Activated CD8-positive, alpha-beta T cell treated with anti-CD3 and anti-CD28 coated beads for 36 hours (primary cell): Measurements from ENCODE around the gene TMC8. TPM values are rescaled to one million over a fixed set of nuclear protein-coding genes. Genes with fewer than 3 reads are reported as not detected.

ENCODE experiments used
- ATAC-seq: fragments of 200-7000 bp; cut with Tn5 transposase; one replicate; pipeline ENCODE4 v1.10.0; 2021; ENCODE audit warnings: mild to moderate bottlenecking, moderate library complexity
- CTCF ChIA-PET: fragments of 350-600 bp; sonication (Branson Sonifier 250); formaldehyde crosslinking; loops from one replicate; lab custom pipeline; 2021; ENCODE audit warnings: antibody characterized with exemption; lab: Charles Lee
- POLR2A ChIA-PET: fragments of 350-600 bp; sonication (Branson Sonifier 250); formaldehyde crosslinking; loops from one replicate; lab custom pipeline; 2021; ENCODE audit warnings: antibody characterized with exemption; lab: Charles Lee
- DNase-seq: peaks from one replicate; pipeline ENCODE4 v3.0.0-alpha.2; 2020
- H3K27ac Mint-ChIP-seq: one replicate; pipeline ENCODE4 v1.8.0; 2021; ENCODE audit warnings: mild to moderate bottlenecking, mixed read lengths
- H3K27me3 Mint-ChIP-seq: one replicate; pipeline ENCODE4 v1.8.0; 2021; ENCODE audit warnings: mixed read lengths
- H3K36me3 Mint-ChIP-seq: one replicate; pipeline ENCODE4 v1.8.0; 2021; ENCODE audit warnings: low read depth, mixed read lengths
- H3K4me1 Mint-ChIP-seq: one replicate; pipeline ENCODE4 v1.8.0; 2021; ENCODE audit warnings: low read depth, mixed read lengths
- H3K4me3 Mint-ChIP-seq: one replicate; pipeline ENCODE4 v1.8.0; 2021; ENCODE audit warnings: mild to moderate bottlenecking, moderate library complexity, mixed read lengths
- H3K9me3 Mint-ChIP-seq: one replicate; pipeline ENCODE4 v1.8.0; 2021; ENCODE audit warnings: mixed read lengths
- intact Hi-C: fragments of 100-400 bp; cut with micrococcal nuclease; formaldehyde crosslinking; loops from one replicate; pipeline ENCODE4 v1.10.0; 2022
- total RNA-seq, 2 experiments: library from RNA; stranded (reverse); gene quantifications; one replicate each; pipeline ENCODE4 v1.2.3, GENCODE V29; 2021
- TF ChIP-seq, protein P1 (sequence below): fragments of 200-600 bp; IDR thresholded peaks from one replicate; pipeline ENCODE4 v1.8.0; 2022; ENCODE audit warnings: antibody characterized with exemption, mild to moderate bottlenecking

The TMC8 gene
- total RNA-seq, 2 experiments from 2014 or later, result 182 to 197 TPM

DNA sequence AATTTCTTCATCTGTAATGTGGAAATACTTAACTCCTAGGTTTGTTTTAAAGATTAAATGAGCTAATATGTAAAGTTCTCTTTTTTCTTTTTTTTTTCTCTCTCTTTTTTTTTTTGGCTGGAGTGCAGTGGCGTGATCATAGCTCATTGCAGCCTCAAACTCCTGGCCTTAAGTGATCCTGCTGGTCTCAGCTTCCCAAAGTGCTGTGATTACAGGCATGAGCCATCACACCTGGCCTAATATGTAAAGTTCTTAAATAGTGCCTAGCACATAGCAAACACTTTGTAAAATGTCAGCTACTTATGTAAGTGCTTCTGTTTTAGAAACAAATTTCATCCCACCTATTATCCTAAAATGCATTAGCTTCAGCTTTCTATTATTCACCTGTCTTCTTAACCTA is 42.0 kb upstream of the TMC8 start:
- peaks cover 34% of the 10 kb centered on the region for H3K36me3 Mint-ChIP-seq
- POLR2A ChIA-PET, result no interaction called here

DNA sequence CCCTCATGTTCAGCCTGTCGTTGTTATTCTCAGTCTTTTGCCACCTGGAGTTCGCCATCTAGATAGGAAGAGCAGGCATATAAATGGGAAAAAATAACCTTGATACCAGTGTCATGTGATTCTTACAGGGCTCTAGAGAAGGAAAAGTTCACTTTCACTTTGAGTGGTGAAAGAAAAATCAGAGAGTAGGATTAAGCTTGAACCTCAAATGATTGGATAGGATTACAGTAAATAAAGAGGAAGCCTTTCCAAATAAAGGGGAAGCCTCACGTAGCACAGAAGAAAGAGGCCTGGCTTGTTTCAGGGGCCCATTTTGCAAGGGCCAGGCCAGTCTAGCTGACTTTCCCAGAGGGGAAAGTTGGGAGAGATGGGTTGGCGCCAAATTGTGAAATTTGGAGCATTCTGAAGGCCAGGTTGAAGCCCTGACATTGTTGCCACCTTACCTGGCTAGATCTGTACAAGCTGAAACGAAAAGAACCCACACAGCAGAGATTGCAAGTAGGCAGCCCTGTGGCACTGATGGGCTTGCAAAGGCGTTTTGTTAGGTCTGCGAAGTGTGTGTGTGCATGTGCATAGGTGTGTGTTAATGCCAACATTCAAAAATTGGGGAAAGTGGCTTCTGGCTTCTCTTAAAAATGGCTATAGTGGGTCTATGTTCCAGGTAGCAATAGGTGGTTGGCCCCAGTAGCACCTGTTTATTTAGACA is 40.8 kb upstream of the TMC8 start:
- no peaks in the 10 kb centered on the region for H3K9me3 Mint-ChIP-seq
- intact Hi-C loops, result no loop called here
- no peak for DNase-seq
- peaks cover 40% of the 10 kb centered on the region for H3K36me3 Mint-ChIP-seq
- peaks cover 8% of the 10 kb centered on the region for H3K4me1 Mint-ChIP-seq
- POLR2A ChIA-PET, result no interaction called here
- TF ChIP-seq, protein P1, sequence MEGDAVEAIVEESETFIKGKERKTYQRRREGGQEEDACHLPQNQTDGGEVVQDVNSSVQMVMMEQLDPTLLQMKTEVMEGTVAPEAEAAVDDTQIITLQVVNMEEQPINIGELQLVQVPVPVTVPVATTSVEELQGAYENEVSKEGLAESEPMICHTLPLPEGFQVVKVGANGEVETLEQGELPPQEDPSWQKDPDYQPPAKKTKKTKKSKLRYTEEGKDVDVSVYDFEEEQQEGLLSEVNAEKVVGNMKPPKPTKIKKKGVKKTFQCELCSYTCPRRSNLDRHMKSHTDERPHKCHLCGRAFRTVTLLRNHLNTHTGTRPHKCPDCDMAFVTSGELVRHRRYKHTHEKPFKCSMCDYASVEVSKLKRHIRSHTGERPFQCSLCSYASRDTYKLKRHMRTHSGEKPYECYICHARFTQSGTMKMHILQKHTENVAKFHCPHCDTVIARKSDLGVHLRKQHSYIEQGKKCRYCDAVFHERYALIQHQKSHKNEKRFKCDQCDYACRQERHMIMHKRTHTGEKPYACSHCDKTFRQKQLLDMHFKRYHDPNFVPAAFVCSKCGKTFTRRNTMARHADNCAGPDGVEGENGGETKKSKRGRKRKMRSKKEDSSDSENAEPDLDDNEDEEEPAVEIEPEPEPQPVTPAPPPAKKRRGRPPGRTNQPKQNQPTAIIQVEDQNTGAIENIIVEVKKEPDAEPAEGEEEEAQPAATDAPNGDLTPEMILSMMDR, result no peak
- H3K27ac Mint-ChIP-seq, result peak overlapping the region; percentile 66
- no peak for ATAC-seq
- no peaks in the 10 kb centered on the region for H3K27me3 Mint-ChIP-seq
- CTCF ChIA-PET, result interaction anchor here (2.0 to 2.9 kb wide), 2 partner anchors 47 to 76 kb away, joined by 7 to 8 read pairs; no protein-coding TSS in a partner anchor
- H3K4me3 Mint-ChIP-seq, result no peak overlapping the region

More for the DNA sequence above, 42.0 kb upstream of the TMC8 start:
- ATAC-seq, result no peak
- Mint-ChIP-seq H3K9me3 (no peaks in the 10 kb centered on the region), H3K4me3 (no peak overlapping the region), H3K4me1 (peaks cover 8% of the 10 kb centered on the region), H3K27ac (no peak overlapping the region), H3K27me3 (no peaks in the 10 kb centered on the region)
- DNase-seq, result no peak
- intact Hi-C loops, result no loop called here
- CTCF ChIA-PET, result interaction anchor here (1.3 to 2.0 kb wide), 2 partner anchors 69 to 75 kb away, joined by 3 to 7 read pairs; no protein-coding TSS in a partner anchor
- TF ChIP-seq, protein P1, result no peak

DNA sequence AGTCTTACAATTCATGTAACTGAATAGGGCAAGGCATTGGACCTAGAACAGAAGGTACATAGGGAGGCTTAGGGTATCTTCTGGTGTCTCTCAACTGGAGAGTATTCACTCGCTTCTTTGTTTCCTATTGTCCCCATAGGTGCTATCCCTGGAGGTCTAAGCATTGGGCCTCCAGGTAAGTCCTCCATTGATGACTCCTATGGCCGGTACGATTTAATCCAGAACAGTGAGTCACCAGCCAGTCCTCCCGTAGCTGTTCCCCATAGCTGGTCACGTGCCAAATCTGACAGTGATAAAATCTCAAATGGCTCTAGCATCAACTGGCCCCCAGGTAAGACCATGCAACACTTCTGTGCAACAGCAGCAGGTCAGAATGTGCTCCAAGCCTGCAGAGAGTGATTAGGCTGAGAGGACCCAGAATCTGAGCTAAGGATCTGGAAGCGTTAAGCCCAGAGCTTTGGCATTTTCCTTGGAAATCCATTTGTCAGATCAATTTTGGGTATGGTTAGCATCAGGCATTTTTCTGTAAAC is 37.7 kb upstream of the TMC8 start:
- no peak overlapping the region for H3K27ac Mint-ChIP-seq

DNA sequence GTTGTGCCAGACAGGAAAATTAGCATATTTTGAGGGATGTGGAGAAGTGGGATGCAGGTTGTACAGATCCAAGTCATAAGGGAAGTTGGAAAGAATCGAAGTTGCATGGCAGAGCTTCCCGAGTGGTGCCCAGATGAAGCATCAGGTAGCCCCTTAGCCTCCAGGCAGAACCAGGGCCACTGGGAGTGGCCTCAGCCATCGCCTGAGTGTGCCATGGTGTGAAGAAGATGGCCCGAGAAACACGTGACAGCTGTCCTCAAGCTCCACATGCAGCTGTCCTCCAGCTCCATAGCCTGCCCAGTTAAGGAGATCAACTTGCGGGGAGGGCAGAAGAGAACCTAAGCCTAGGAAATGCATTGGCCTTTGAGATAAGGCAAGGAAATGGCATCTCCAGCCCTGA is 35.5 kb upstream of the TMC8 start:
- ChIA-PET POLR2A (interaction anchor here (1.0 to 1.9 kb wide), 2 partner anchors 11 to 26 kb away, joined by 3 to 10 read pairs; no protein-coding TSS in a partner anchor), CTCF (interaction anchor here (0.6 to 7.5 kb wide), 2 partner anchors 10 to 76 kb away, joined by 3 to 53 read pairs; no protein-coding TSS in a partner anchor)
- no peak for ATAC-seq
- intact Hi-C loops, result no loop called here
- no peak overlapping the region for H3K27ac Mint-ChIP-seq
- H3K27me3 Mint-ChIP-seq, result no peaks in the 10 kb centered on the region
- peaks cover 5% of the 10 kb centered on the region for H3K4me1 Mint-ChIP-seq
- no peaks in the 10 kb centered on the region for H3K9me3 Mint-ChIP-seq
- TF ChIP-seq, protein P1, result no peak
- H3K4me3 Mint-ChIP-seq, result no peak overlapping the region
- H3K36me3 Mint-ChIP-seq, result peaks cover 45% of the 10 kb centered on the region
- DNase-seq, result no peak

More for the DNA sequence above, 37.7 kb upstream of the TMC8 start:
- CTCF ChIA-PET, result interaction anchor here (0.9 to 1.5 kb wide), 6 partner anchors 9 to 110 kb away, joined by 3 to 6 read pairs (median 5); no protein-coding TSS in a partner anchor
- POLR2A ChIA-PET, result no interaction called here
- intact Hi-C loops, result no loop called here
- Mint-ChIP-seq H3K9me3 (no peaks in the 10 kb centered on the region), H3K4me1 (peaks cover 8% of the 10 kb centered on the region), H3K27me3 (no peaks in the 10 kb centered on the region), H3K36me3 (peaks cover 31% of the 10 kb centered on the region), H3K4me3 (no peak overlapping the region)
- no peak for DNase-seq
- TF ChIP-seq, protein P1, result no peak
- no peak for ATAC-seq

DNA sequence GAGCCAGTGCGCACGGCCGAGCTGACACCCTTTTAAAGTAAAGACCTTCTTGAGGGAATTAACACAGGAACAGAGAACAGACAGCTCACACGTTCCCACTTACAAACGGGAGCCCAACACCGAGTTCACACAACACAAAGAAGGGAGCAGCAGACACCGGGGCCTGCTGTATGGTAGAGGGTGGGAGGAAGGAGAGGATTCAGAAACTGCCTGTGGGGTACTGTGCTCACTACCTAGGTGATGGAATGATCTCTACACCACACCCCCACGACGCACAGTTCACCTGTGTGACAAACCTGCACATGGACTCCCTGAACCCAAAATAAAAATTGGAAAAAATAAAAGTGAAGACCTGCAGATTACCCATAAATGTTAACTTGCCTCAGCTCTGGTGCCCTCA is 34.5 kb upstream of the TMC8 start:
- H3K27me3 Mint-ChIP-seq, result no peaks in the 10 kb centered on the region
- peaks cover 5% of the 10 kb centered on the region for H3K4me1 Mint-ChIP-seq
- intact Hi-C loops, result no loop called here
- ATAC-seq, result no peak
- CTCF ChIA-PET, result interaction anchor here (0.6 to 7.5 kb wide), 2 partner anchors 11 to 56 kb away, joined by 3 to 53 read pairs; no protein-coding TSS in a partner anchor
- H3K36me3 Mint-ChIP-seq, result peaks cover 50% of the 10 kb centered on the region
- POLR2A ChIA-PET, result interaction anchor here (0.8 to 1.9 kb wide), 2 partner anchors 10 to 108 kb away, joined by 3 to 10 read pairs; no protein-coding TSS in a partner anchor
- no peak for DNase-seq
- no peaks in the 10 kb centered on the region for H3K9me3 Mint-ChIP-seq
- H3K4me3 Mint-ChIP-seq, result no peak overlapping the region
- no peak overlapping the region for H3K27ac Mint-ChIP-seq
- TF ChIP-seq, protein P1, result no peak
